AG08395 (cell line): Measurements from ENCODE around the gene PCBP3.
"Not testable (repeated sequence)": the region's sequence is repeated elsewhere in the genome, so short reads cannot be mapped to it uniquely, and the experiment has no call there.

Experiments used
- DNase-seq: peaks from one replicate; pipeline ENCODE4 v3.0.0; 2012; ENCODE audit warnings: mixed read lengths, low spot score

PCBP3 gene

DNA sequence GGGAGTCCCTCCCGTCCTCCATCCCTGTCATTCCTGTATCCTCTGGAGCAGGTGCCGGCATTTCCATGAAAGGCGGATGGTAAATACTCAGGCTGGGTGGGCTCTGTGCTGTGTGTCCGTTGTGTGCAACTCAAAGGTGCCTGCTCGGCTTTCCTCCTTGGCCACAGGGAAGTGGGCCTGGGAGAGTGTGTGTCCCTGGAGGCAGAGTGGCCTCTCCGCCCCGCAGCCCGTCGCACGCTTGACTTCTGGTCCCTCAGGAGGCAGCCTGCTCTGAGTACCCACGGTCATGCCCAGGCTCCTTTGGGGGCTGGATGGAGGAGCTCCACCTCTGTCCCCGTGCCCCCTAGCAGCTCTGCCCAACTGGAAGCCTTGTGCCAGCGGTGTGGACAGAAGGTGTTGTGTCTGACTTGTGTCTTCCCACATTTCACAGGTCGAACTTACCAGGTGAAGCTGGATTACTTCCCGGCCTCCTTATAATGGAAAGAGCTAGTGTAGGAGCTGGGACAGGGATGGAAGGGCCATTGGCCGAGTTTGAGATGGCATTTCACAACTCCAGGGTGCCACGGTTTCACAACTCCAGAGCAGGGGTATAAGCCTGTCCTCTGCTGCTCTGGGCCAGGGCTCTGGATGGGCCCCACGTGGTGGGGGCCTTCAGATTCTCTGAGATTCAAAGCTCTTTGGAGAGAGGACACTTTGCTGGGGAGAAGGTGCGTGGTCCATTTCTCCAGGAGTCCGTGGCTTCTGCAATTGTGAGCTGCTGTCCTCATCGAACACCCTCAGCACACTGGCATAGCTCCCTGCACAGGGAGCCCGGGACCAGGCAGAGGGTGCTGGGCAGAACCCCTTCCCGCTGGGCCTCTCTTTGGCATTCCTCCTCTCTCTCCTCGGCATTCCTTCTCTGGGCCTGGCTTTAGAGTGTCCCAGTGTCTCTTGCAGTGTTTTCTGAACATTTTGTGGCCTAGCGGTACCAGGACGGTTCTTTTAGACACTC is 185.3 kb downstream of the PCBP3 start:
- no peak for DNase-seq

DNA sequence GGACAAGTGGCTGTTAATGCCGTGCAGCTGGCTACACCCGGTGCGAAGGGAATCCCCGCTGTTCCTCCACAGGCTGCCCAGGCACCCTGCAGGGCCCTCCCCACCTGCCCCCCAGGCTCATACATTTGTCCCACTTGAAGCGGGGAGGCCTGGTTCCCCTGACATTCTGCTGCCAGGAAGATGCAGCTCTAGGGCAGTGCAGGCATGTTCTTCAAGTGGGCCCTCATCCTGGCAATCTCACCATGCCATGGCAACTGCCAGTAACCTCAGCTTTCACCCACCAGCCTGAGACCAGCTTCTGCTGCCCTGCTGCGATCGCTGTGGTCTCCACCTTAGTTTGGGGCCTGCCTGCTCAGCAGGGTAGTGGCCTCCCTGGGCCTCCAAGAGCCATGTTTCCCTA is 186.1 kb downstream of the PCBP3 start:
- no peak for DNase-seq

DNA sequence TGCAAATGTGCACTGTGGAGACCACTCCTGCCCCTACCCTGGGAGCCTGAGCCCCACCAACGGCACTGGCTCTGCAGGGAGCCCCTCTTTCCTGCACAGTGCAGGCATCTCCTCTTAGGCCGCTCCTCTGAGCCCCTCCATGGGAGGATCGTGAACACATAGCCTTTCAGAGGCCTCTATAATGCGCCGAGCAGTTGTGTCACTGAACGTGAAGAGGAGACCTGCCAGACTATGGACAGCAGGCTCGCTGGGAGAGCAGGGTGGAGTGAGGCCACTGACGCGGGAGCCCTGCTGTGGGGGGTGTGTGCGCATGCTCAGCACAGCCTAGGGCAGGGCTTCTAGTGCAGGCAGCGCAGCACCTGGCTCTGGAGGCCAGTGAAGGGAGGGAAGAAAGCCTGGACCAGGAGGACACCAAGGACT is 186.7 kb downstream of the PCBP3 start:
- DNase-seq: no peak

DNA sequence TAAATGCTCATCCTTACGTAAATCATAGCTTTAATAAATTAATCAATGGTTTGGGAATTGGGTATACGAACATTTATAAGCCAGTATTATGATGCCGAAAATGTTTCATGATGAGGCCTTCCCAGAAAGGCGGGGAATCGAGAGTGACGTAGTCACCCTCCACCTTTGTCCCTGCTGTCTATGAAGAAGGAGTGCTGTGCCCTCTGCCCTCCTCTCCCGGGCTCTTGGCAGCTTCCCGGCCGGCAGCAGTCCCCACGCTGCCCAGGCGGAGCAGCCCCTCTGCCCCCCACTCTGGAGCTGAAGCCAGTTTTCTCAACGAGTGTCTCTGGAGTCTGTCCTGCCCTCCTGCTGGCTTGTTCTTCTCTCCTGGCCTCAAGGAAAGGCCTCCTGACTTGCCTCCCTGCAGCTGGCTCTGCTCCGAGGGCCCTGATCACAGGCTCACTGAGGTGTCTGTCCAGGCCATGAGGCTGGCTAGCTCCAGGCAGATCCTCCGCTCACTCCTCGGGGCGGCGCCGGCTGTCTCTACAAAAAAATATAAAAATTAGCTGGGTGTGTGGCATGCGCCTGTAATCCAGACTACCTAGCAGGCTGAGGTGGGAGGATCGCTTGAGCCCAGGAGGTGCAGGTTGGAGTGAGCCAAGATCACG is 187.3 kb downstream of the PCBP3 start:
- DNase-seq: no peak

DNA sequence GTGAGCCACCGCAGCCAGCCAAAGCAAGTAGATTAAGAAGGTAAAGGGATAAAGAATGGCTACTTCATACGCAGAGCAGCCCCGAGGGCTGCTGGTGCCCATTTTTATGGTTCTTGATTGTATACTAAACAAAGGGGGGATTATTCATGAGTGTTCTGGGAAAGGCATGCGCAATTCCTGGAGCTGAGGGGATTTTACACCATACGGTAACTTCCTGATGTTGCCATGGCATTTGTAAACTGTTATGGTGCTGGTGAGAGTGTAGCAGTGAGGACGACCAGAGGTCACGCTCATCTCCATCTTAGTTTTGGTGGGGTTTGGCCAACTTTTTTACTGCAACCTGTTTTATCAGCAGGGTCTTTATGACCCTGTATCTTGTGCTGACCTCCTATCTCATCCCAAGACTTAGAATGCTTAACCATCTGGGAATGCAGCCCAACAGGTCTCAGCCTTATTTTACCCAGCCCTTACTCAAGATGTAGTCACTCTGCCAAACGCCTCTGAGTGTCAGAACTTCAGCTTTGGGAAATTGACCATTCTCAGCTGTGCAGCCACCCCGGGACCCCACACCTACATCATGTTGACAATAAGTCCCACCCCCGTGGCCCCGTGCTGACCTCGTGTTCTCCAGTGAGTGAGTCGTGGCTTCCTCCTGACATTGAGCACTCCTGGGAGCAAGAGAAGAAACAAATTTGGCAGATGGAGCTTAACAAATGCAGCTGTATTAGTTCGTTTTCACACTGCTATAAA is 188.6 kb downstream of the PCBP3 start:
- DNase-seq: peak; percentile 30

DNA sequence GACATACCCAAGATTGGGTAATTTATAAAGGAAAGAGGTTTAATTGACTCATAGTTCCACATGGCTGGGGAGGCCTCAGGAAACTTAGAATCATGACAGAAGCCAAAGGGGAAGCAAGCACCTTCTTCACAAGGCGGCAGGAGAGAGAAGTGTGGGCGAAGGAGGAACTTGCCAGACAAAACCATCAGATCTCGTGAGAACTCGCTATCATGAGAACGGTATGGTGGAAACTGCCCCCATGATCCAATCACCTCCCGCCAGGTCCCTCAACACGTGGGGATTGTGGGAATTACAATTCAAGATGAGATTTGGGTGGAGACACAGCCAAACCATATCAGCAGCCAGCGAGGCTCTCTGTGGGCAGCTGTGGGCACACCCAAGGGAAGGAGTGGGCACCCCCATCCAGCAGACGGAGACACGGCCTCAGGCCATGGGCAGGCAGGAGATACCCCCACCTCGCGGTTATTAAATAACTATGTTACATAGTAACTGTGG is 189.3 kb downstream of the PCBP3 start:
- not testable (repeated sequence) for DNase-seq

DNA sequence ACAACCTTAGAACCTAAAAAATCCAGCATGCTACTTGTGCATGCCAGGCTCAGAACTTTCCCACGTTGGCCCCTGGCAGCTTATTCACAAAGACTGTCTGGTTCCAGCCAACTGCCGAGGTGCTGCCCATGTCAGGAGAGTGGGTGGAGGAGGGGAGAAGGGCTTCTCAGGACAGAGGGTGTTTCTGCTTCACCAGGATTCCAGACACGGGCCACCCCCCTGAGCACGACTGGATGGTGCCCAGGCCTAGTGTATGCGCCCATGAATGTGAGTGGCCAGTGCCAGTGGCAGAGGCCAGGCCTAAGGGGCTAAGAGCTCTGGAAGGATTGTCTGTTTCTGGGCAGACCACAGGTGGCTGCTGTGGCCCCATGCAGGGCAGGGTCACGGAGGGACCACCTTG is 189.9 kb downstream of the PCBP3 start:
- DNase-seq: no peak

DNA sequence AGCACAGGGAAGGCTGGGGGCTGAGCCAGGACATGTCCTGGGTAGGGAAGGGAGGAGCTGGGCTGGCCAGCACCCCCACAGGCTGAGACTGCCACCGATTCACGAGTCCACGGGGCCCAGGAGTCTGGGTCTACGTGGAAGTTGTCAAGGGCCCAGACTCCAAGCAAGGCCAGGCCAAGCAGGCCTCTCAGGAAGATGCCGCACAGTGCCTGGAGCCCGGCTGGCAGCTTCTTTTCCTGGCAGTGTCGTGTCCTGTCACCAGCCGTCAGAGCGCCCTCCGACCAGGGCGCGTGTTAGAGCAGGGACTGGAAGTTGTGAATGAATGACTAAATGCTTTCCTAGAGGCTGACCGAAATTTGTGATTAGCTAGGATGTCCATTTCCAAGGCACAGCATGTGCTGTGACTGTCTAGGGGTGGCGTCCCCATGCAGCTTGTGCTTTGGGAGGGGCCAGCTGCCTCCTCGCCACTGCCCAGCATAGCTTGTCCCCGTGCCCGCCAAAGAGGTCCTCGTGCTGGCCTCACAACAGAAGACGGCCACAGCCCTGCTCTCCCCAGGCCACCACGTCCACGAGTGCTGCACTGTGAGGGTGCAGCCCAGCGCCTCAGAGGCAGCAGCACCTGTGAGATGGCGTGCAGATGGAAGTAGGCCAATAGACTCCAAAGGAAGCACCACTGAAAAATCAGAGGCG is 190.6 kb downstream of the PCBP3 start:
- no peak for DNase-seq

DNA sequence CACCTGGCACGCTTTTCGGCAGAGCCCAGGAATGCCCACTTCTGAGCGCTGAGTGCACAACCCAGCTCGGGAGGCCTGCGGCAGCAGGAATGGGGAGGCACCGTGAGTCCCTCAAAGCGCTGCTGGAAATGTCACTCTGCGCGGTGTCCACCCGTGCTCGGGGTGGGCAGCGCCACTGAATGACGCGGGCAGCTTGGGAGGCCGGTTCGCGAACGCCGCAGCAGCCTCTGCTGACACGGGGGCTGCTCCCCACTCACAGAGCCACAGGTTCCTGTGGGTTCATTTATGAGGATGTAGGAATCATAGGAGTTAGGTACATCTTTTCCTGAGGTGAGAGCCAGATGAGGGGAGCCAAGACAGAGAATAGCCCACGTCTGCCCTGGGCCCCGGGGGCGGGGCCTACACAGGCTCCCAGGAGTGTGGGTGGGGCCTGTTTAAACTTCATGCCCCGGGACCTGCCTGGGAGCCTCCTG is 191.3 kb downstream of the PCBP3 start:
- DNase-seq: no peak

DNA sequence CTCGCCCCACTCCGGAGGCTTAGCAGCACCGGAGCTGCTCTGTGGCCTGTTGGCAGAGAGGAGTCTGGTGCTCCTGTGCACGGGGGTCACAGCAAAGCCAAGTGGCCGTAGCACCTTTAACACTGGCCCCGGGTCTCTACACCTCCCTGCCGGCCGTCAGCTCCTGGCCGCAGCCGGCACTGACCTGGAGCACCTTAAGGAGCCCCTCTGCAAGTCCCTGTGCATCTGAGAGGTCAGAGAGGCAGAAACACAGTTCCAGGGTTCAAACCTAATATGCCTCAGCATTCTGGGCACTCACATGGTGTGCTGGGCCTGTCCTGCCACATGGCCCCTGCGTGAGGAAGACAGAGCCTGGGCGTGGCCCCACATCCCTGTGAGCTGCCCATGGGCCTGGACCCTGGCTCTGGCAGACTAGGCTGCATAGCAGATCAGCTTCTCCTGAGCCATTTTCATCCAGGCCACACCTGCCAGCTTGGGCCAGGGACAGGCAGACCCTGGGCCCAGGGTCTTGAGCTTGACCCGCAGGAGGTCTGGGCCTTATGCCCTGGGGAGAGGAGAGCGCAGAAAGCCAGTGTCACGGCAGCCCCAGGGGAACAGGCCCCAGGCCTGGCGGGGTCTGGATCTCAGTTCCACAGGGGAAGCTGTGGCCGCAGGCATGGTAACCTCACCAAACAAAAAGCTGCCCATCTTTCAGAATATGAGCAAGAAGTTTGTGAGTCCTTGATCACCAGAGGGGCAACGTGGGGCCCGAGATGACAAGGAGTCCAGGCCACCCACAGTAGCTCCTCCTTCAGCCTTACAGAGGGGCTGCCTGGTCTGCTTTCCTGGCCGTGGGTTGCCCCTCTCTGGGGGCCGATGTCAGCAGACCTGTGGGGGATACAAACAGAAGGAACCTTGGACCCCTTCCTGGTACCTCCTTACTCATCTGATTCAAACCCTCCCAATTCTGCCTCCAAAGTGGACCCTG is 192.1 kb downstream of the PCBP3 start:
- DNase-seq: no peak

DNA sequence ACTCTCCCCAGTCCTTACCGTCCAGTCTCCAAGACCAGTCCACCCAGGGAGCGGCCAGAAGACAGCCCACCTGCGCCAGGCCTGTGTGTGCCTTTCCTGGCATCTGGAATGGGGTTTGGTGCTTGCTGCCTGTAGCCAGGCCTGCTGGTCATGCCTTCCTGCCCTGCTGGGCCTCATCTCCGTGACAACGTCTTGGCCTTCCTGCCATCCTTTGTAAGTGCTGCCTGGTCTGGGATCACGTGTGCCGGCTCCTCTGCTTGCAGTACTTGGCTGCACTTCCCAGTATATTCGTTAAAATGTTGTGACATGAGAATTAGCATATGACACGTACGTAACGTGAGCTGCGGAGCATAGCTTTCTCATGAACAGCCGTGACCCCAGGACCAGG is 192.7 kb downstream of the PCBP3 start:
- DNase-seq: peak; percentile 76

DNA sequence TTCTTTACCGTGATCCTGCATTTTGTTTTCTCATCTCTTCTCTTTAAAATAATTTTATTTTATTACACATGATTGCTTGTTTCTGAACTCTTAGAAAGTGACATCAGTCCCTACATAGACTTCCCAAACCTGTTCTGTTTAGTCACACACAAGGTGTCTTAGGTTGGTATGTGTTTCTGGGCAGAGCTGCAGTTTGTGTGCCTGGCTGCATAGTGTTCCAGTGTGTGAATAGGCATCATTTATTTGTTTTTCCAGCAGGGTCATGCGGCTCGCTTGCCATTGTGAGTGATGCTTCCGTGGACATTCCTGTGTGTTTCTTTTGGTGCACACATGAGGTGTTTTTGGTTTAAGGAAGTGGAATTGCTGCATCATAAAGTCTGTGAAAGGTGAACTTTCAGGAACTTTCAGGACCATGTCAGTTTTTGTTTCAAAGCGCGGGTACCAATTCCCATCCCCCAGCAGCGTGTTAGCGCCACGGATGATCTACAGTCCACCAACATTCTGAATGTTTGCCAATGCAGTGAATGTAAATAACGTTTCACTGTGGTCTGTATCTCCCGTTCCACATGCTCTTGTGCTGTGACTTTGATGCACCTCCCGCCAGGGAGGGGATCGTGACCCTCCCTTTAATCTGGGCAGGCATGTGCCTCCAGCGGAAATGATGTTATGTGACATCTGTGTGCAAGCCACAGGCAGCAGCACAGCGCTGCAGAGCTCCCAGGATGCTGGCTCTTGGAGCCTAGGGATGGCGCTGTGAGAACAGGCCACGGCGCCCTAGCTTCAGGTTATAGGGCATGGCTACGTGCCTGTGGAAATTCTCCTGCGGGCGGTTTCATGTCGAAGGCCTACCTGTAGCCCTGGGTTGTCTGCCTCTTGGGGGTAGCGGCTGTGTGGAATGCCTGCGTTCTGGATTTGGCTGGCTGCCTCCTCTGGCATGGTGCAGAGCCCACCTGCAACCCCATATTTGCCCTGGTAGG is 193.5 kb downstream of the PCBP3 start:
- DNase-seq: no peak

DNA sequence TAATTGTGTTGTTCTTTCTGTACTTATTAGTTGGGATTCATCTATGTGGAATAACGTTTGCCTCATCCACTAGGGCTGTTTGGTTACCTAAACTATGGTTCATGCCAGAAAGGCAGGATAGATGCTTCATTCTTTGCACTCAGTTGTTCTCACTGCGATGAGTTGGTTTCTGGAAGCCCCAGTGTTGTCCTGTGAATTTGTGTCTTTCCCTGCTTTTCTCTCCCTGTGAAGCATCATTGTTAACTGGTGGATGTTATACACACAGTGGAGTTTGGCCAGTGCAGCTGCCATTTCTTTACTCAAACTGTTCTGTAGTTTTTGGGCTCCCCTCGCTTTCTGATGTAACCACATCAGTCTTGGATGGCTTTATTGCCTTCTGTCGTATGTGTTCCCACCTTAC is 194.4 kb downstream of the PCBP3 start:
- no peak for DNase-seq

DNA sequence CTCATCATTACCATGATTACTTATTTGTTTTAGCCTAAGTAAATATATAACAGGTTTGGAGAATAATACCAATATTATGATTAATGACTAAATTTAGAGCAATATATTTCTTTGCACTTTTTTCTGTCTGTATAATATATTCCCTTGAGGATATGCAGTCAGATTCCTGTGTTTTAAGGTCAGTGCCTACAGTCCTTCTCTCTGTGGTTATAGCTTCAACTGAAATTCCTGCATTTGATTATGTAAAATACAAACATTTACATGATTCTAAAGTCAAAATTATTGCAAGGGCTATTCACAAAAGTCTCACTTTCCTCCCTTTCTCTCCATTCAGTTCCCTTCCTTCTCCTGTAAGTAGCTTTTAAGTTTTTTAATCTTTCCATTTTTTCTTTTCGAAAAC is 195.1 kb downstream of the PCBP3 start:
- no peak for DNase-seq

DNA sequence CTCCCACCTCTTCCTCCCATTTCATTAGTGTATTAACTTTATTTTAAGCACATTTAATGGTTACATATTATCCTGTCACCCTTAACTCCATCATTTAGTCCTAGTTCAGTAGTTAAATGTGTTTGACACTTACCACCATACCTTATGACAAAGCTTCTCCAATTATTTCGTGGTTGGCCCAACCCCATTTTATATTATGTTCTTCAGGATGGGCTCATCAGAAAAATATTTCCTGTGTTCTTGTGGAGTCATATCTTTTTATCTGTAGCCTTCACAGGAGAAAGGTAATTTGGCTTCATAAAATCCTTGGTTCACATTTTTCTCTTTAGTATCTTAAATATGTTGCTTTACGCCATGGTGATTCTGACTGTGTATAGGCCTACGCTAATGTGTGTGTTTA is 195.7 kb downstream of the PCBP3 start:
- no peak for DNase-seq

DNA sequence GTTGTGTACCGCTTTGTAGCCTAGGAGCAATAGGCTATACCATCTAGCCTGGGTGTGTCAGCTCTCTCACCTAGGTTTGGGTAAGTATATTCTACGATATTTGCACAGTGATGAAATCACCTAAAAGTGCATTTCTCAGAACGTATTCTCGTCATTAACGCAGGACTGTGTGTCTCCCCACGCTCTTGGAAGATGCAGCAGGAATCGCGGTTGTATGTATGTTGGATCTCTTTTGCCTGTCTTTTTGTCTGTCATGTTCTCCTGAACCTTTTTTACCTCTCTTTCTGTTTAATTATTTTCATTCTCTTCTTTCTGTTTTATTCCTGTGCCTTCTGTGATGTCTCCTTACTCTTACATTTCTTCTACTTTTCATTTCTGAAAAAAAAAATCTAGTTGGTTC is 197.5 kb downstream of the PCBP3 start:
- DNase-seq: no peak

DNA sequence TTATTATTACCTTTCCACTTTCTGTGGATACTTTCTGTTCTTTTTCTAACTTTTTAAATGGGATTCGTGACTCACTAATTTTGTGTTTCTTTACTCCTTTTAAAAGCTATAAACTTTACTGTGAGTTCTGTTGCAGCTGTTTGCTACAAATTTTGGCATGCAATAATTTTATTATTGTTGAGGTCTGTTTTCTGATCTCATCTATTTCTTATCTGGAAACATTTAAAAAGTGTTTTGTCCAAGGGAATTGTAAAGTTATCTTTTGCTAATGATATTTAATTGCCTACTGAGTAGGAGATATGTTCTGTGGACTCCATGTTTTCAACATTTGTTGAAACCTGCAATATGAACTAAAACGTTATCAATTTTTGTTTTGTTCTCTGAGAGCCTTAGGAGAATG is 199.9 kb downstream of the PCBP3 start:
- no peak for DNase-seq

DNA sequence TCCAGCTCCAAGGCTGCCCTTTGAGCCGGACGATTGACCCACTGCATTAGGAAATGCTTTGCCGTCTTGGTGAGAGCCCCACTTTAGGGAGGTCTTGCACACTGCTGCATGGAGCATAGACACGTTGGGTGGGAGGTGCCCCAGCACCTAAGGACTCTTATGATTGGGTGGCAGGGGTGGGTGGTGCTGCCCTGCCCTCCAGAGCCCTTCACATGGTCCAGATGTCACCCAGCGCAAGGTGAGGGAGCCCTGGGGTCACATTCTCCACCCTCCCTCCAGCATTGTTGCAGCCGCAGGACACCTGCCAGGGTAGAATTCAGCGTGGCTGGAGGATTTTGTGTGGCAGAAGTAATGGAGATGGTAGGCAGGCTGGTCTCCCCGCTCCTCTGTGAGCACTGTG is 200.7 kb downstream of the PCBP3 start:
- DNase-seq: no peak

DNA sequence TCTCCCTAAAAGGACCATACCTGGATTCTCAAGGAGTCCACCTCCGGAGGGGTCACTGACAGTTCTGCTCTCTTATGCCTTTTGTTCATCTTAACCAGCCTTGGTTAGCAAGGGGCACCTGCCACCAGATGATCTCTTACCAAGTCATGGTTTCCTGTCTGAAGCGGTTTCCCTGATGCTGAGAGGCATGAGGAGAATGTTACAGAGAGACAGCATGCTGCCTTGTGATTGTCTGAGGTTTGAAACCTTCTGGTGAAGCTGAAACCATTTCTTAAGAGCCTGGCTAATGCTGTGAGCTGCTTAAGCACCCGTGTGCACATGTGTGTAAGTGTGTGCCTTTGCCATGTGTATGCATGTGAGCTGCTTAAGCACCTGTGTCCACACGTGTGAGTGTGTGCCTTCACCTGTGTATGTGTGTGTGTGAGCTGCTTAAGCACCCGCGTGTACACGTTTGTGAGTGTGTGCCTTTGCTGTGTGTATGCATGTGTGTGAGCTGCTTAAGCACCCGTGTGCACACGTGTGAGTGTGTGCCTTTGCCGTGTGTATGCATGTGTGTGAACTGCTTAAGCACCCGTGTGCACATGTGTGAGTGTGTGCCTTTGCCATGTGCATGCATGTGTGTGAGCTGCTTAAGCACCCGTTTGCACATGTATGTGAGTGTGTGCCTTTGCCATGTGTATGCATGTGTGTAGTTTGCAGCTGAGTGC is 201.7 kb downstream of the PCBP3 start:
- no peak for DNase-seq
